WTC11 (cell line): ENCODE measurements around the gene GNA12.

Source experiments
- ATF3 ChIP-seq: sonication (generic); formaldehyde crosslinking; conservative IDR thresholded peaks from 2 replicates; pipeline ENCODE4 v1.8.1; 2022; ENCODE audit warnings: mild to moderate bottlenecking, missing genetic modification reagents
- FOXJ3 ChIP-seq: sonication (generic); formaldehyde crosslinking; IDR thresholded peaks from 2 replicates; pipeline ENCODE4 v1.9.0; 2021; ENCODE audit warnings: missing genetic modification reagents, mild to moderate bottlenecking, borderline replicate concordance
- JUN ChIP-seq: sonication (generic); formaldehyde crosslinking; IDR thresholded peaks from 2 replicates; pipeline ENCODE4 v1.8.0; 2023; ENCODE audit warnings: mild to moderate bottlenecking, missing genetic modification reagents
- SMAD4 ChIP-seq: sonication (generic); formaldehyde crosslinking; IDR thresholded peaks from 2 replicates; pipeline ENCODE4 v1.8.0; 2022; ENCODE audit warnings: mild to moderate bottlenecking, missing genetic modification reagents
- ZNF232 ChIP-seq: sonication (generic); formaldehyde crosslinking; IDR thresholded peaks from 2 replicates; pipeline ENCODE4 v1.8.0; 2022; ENCODE audit warnings: mild to moderate bottlenecking, missing genetic modification reagents
- TF ChIP-seq, protein P1 (sequence below): fragments of 200-600 bp; IDR thresholded peaks from 2 replicates; pipeline ENCODE4 v1.8.0; 2022; ENCODE audit warnings: antibody characterized with exemption
- TF ChIP-seq, protein P2 (sequence below): fragments of 250-450 bp; sonication (Bioruptor Pico); IDR thresholded peaks from 2 replicates; pipeline ENCODE4 v1.8.0; 2021; ENCODE audit warnings: mild to moderate bottlenecking

- no peak for TF ChIP-seq ZNF232 (CRISPR knock-in tag)
- TF ChIP-seq, protein P1, sequence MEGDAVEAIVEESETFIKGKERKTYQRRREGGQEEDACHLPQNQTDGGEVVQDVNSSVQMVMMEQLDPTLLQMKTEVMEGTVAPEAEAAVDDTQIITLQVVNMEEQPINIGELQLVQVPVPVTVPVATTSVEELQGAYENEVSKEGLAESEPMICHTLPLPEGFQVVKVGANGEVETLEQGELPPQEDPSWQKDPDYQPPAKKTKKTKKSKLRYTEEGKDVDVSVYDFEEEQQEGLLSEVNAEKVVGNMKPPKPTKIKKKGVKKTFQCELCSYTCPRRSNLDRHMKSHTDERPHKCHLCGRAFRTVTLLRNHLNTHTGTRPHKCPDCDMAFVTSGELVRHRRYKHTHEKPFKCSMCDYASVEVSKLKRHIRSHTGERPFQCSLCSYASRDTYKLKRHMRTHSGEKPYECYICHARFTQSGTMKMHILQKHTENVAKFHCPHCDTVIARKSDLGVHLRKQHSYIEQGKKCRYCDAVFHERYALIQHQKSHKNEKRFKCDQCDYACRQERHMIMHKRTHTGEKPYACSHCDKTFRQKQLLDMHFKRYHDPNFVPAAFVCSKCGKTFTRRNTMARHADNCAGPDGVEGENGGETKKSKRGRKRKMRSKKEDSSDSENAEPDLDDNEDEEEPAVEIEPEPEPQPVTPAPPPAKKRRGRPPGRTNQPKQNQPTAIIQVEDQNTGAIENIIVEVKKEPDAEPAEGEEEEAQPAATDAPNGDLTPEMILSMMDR, result no peak
- no peak for TF ChIP-seq ATF3
- TF ChIP-seq SMAD4, result no peak
- no peak for TF ChIP-seq FOXJ3 (CRISPR knock-in tag)
- no peak for TF ChIP-seq JUN (CRISPR knock-in tag)
- TF ChIP-seq, protein P2, sequence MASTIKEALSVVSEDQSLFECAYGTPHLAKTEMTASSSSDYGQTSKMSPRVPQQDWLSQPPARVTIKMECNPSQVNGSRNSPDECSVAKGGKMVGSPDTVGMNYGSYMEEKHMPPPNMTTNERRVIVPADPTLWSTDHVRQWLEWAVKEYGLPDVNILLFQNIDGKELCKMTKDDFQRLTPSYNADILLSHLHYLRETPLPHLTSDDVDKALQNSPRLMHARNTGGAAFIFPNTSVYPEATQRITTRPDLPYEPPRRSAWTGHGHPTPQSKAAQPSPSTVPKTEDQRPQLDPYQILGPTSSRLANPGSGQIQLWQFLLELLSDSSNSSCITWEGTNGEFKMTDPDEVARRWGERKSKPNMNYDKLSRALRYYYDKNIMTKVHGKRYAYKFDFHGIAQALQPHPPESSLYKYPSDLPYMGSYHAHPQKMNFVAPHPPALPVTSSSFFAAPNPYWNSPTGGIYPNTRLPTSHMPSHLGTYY (CRISPR knock-in tag), result no peak
Observed at GRCh38 chr7:2821842-2822507, 22.1 kb downstream of the GNA12 start.
